ENCODE measurements around the gene SLC40A1. TPM values are rescaled to one million over a fixed set of nuclear protein-coding genes. Genes with fewer than 3 reads are reported as not detected.
A peak's percentile ranks its signal among the peaks of the same experiment; 100 is the strongest.

The SLC40A1 gene
- total RNA-seq, 1 donor from 2014 or later: 40.8 TPM

DNA sequence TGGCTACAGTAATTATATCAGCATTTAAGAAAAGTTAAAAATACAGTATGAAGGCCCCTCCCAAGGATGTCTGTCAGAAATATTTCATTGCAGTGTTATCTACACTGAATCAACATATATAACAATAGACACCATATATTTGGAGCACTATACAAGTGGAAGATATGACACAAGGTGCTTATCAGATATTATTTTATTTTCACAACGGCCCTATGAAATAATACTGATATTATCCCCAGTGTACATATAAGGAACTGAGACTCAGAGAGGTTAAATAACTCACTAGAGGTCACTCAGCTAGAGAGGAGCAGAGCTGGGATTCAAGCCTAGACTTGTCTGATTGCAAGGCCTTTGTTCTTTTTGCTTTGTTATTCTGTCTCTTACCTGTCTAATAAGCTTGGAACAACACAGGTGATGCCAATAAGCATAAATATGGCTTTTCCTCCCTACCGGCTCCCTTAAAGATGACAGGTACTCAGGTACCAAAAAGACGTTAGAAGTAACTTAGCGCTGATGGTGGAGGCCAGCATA lies 4.7 kb upstream of the SLC40A1 start:
- no peaks in the 10 kb centered on the region for H3K27me3 ChIP-seq
- peaks cover 0 to 15% of the 10 kb centered on the region in 2 donors for H3K4me1 ChIP-seq
- H3K27ac ChIP-seq: no peak overlapping the region
- intact Hi-C loops (cut with DNase I): no loop called here
- no peak for DNase-seq (ENCODE audit: low spot score in 2 of 2)
- H3K9me3 ChIP-seq: no peaks in the 10 kb centered on the region
- no peaks in the 10 kb centered on the region for H3K36me3 ChIP-seq
- no peak overlapping the region for H3K4me3 ChIP-seq
- no peak for TF ChIP-seq CTCF (IDR thresholded peaks at IDR 0.05)

GRCh38 chr2:189584686-189585085 lies 4.1 kb upstream of the SLC40A1 start:
- no peak overlapping the region for H3K27ac ChIP-seq
- H3K4me3 ChIP-seq: no peak overlapping the region
- TF ChIP-seq CTCF (IDR thresholded peaks at IDR 0.05): no peak
- no peaks in the 10 kb centered on the region for H3K36me3 ChIP-seq
- peaks cover 0 to 15% of the 10 kb centered on the region in 2 donors for H3K4me1 ChIP-seq
- H3K9me3 ChIP-seq: no peaks in the 10 kb centered on the region
- H3K27me3 ChIP-seq: no peaks in the 10 kb centered on the region
- DNase-seq (ENCODE audit: low spot score in 2 of 2): no peak
- intact Hi-C loops (cut with DNase I): loop anchor here (5.0 kb wide), 1 partner anchor 73 kb away; no protein-coding TSS in a partner anchor

DNA sequence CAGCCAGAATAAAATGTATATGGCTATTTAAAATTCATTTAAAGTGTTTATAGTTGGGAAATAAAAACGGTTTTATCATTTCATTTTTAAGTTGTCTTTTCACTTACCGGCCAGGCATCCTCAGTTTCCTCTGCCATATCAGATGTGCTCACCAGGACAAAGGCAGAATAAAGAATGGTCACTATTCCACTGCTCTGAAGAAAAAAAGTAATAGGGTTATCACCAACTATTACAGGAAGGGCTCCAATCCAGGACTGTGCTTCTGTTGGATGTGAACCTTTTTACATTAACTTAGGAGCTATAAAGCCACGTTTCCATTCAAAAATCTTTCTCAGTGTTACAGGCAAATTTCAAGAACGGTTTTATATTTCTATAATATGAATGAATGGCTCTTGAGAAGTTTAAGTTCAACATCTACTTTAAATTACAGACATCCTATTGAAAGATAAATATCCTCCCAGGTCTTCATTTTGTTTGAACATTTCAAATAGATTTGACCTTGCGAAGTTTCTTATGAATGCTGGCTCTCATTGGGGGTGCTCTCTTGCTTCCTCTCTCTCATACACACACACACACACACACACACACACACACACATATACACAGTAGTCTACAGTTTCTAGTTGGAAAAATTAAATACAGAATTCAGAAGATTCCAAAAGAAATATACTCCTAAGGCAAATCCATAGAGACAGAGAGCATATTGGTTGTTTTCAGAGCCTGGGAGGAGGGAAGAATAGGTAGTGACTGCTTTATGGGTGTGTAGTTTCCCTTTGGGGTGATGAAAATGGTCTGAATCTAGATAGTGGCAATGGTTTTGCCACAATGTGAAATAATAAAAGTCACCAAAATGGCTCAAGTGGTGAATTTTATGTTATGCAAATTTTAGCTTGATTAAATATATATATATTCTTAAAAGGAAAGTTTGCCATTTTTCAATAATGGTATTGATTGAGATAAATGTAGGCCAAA lies 2.9 kb upstream of the SLC40A1 start:
- peak overlapping the region in 1 of 2 donors; percentile 6 for H3K4me3 ChIP-seq
- no peak for DNase-seq (ENCODE audit: low spot score in 2 of 2)
- no peaks in the 10 kb centered on the region for H3K27me3 ChIP-seq
- no peaks in the 10 kb centered on the region for H3K9me3 ChIP-seq
- H3K4me1 ChIP-seq: peaks cover 0 to 15% of the 10 kb centered on the region in 2 donors
- H3K27ac ChIP-seq: peak overlapping the region; percentile 90 to 94
- TF ChIP-seq CTCF (IDR thresholded peaks at IDR 0.05): no peak
- intact Hi-C loops (cut with DNase I): loop anchor here (5.0 kb wide), 1 partner anchor 74 kb away; no protein-coding TSS in a partner anchor
- no peaks in the 10 kb centered on the region for H3K36me3 ChIP-seq

- DNase-seq (ENCODE audit: low spot score in 2 of 2): no peak
- Histone ChIP-seq H3K27ac (peak overlapping the region; percentile 90 to 94), H3K4me1 (peaks cover 0 to 15% of the 10 kb centered on the region in 2 donors), H3K4me3 (peak overlapping the region in 1 of 2 donors; percentile 87), H3K9me3 (no peaks in the 10 kb centered on the region), H3K27me3 (no peaks in the 10 kb centered on the region), H3K36me3 (peaks cover 0 to 6% of the 10 kb centered on the region in 2 donors)
- TF ChIP-seq CTCF (IDR thresholded peaks at IDR 0.05): no peak
- intact Hi-C loops (cut with DNase I): loop anchor here (5.0 kb wide), 1 partner anchor 74 kb away; no protein-coding TSS in a partner anchor
Observed at GRCh38 chr2:189582809-189583192, 2.2 kb upstream of the SLC40A1 start.

GRCh38 chr2:189582140-189582808 lies 1.7 kb upstream of the SLC40A1 start:
- intact Hi-C loops (cut with DNase I): loop anchor here (5.0 kb wide), 1 partner anchor 75 kb away; no protein-coding TSS in a partner anchor
- DNase-seq (ENCODE audit: low spot score in 2 of 2): no peak
- Histone ChIP-seq H3K36me3 (peaks cover 0 to 6% of the 10 kb centered on the region in 2 donors), H3K27me3 (no peaks in the 10 kb centered on the region), H3K27ac (peak overlapping the region; percentile 90 to 94), H3K4me1 (peaks cover 0 to 15% of the 10 kb centered on the region in 2 donors), H3K9me3 (no peaks in the 10 kb centered on the region), H3K4me3 (peak overlapping the region; percentile 87 to 92)
- TF ChIP-seq CTCF (IDR thresholded peaks at IDR 0.05): no peak
